ENCODE results near the gene AFAP1.

The AFAP1 gene

GRCh38 chr4:7817877-7818398, 121.7 kb downstream of the AFAP1 start:
- TF ChIP-seq CTCF (IDR thresholded peaks at IDR 0.05; ENCODE audit: low read length, missing control alignments), result no peak
- DNase-seq (ENCODE audit: low read depth), result no peak
- no peak overlapping the region for H3K4me3 ChIP-seq (replicated peaks; ENCODE audit: low read depth, low read length)

GRCh38 chr4:7816771-7817170, 122.9 kb downstream of the AFAP1 start:
- no peak overlapping the region for H3K4me3 ChIP-seq (replicated peaks; ENCODE audit: low read depth, low read length)
- DNase-seq (ENCODE audit: low read depth), result no peak
- no peak for TF ChIP-seq CTCF (IDR thresholded peaks at IDR 0.05; ENCODE audit: low read length, missing control alignments)

GRCh38 chr4:7815981-7816380, 123.7 kb downstream of the AFAP1 start:
- no peak for TF ChIP-seq CTCF (IDR thresholded peaks at IDR 0.05; ENCODE audit: low read length, missing control alignments)
- no peak for DNase-seq (ENCODE audit: low read depth)
- no peak overlapping the region for H3K4me3 ChIP-seq (replicated peaks; ENCODE audit: low read depth, low read length)

- DNase-seq (ENCODE audit: low read depth), result peak; percentile 82
- H3K4me3 ChIP-seq (replicated peaks; ENCODE audit: low read depth, low read length), result no peak overlapping the region
- TF ChIP-seq CTCF (IDR thresholded peaks at IDR 0.05; ENCODE audit: low read length, missing control alignments), result no peak
Measured at GRCh38 chr4:7815562-7815961, 124.1 kb downstream of the AFAP1 start.

GRCh38 chr4:7814451-7814850, 125.2 kb downstream of the AFAP1 start:
- no peak overlapping the region for H3K4me3 ChIP-seq (replicated peaks; ENCODE audit: low read depth, low read length)
- no peak for DNase-seq (ENCODE audit: low read depth)
- no peak for TF ChIP-seq CTCF (IDR thresholded peaks at IDR 0.05; ENCODE audit: low read length, missing control alignments)

- no peak for TF ChIP-seq CTCF (IDR thresholded peaks at IDR 0.05; ENCODE audit: low read length, missing control alignments)
Measured at GRCh38 chr4:7813674-7814073, 126.0 kb downstream of the AFAP1 start.

GRCh38 chr4:7812921-7813320, 126.7 kb downstream of the AFAP1 start:
- no peak for TF ChIP-seq CTCF (IDR thresholded peaks at IDR 0.05; ENCODE audit: low read length, missing control alignments)
- no peak for DNase-seq (ENCODE audit: low read depth)
- no peak overlapping the region for H3K4me3 ChIP-seq (replicated peaks; ENCODE audit: low read depth, low read length)

More at GRCh38 chr4:7813674-7814073, 126.0 kb downstream of the AFAP1 start:
- H3K4me3 ChIP-seq (replicated peaks; ENCODE audit: low read depth, low read length), result no peak overlapping the region
- DNase-seq (ENCODE audit: low read depth), result peak; percentile 63

Data from fibroblast of pulmonary artery (primary cell).